Osteoblast (primary cell): Measurements from ENCODE around the gene WFIKKN1. TPM values are rescaled to one million over a fixed set of nuclear protein-coding genes. Genes with fewer than 3 reads are reported as not detected.

Experiments
- DNase-seq: peaks from one replicate; pipeline ENCODE4 v3.0.0; 2011; ENCODE audit warnings: low spot score, mixed read lengths; ENCODE audit not compliant: insufficient read length; ENCODE audit errors: missing footprints
- H2AFZ ChIP-seq: 2 replicates; pipeline ENCODE4 v1.6.0; 2011; ENCODE audit warnings: mild to moderate bottlenecking, low read length
- H3K27ac ChIP-seq: 2 replicates; pipeline ENCODE4 v1.5.1; 2011; ENCODE audit warnings: mild to moderate bottlenecking, low read depth, low read length, moderate library complexity
- H3K27me3 ChIP-seq: 2 replicates; pipeline ENCODE4 v1.6.0; 2012; ENCODE audit warnings: mild to moderate bottlenecking, control low read depth, inconsistent platforms, low read length, moderate library complexity; ENCODE audit not compliant: insufficient read depth
- H3K36me3 ChIP-seq: 2 replicates; pipeline ENCODE4 v1.5.1; 2011; ENCODE audit warnings: mild to moderate bottlenecking, low read length, control low read depth, moderate library complexity; ENCODE audit not compliant: insufficient read depth
- H3K4me1 ChIP-seq: 2 replicates; pipeline ENCODE4 v1.5.1; 2011; ENCODE audit warnings: mild to moderate bottlenecking, low read length, control low read depth, moderate library complexity; ENCODE audit not compliant: insufficient read depth
- H3K4me2 ChIP-seq: 2 replicates; pipeline ENCODE4 v1.6.0; 2011; ENCODE audit warnings: mild to moderate bottlenecking, low read length; ENCODE audit not compliant: insufficient read depth
- H3K4me3 ChIP-seq: fragments of 200-600 bp; sonication (generic); 3 replicates; pipeline ENCODE4 v1.5.1; 2012; ENCODE audit warnings: mild to moderate bottlenecking, low read length, inconsistent platforms; ENCODE audit not compliant: insufficient read depth
- H3K79me2 ChIP-seq: 2 replicates; pipeline ENCODE4 v1.6.0; 2012; ENCODE audit warnings: mild to moderate bottlenecking, low read length, control low read depth, inconsistent platforms; ENCODE audit not compliant: insufficient read depth
- H3K9me3 ChIP-seq: 2 replicates; pipeline ENCODE4 v1.5.1; 2011; ENCODE audit warnings: low read depth, low read length, control low read depth
- H4K20me1 ChIP-seq: 2 replicates; pipeline ENCODE4 v1.6.0; 2012; ENCODE audit warnings: mild to moderate bottlenecking, low read length, control low read depth; ENCODE audit not compliant: insufficient read depth
- CTCF ChIP-seq: IDR thresholded peaks from 2 replicates; pipeline ENCODE4 v1.5.1; 2011; ENCODE audit warnings: mild to moderate bottlenecking, low read depth, low read length, moderate library complexity; ENCODE audit errors: extremely low read depth
- total RNA-seq: library from RNA; depleted of rRNA; stranded (reverse); fragments of >200 nt; gene quantifications from 2 replicates; pipeline ENCODE4 v1.2.3, GENCODE V29; 2012

Gene WFIKKN1
- total RNA-seq, 1 donor, result 0.36 TPM

GRCh38 chr16:616733-617586 is 13.8 kb upstream of the WFIKKN1 start:
- Histone ChIP-seq H3K4me2 (no peak overlapping the region), H3K4me1 (no peaks in the 10 kb centered on the region), H4K20me1 (peaks cover 17% of the 10 kb centered on the region), H3K4me3 (no peak overlapping the region), H2AFZ (no peak overlapping the region), H3K9me3 (no peaks in the 10 kb centered on the region), H3K27ac (no peak overlapping the region), H3K27me3 (no peaks in the 10 kb centered on the region), H3K79me2 (peaks cover 15% of the 10 kb centered on the region), H3K36me3 (no peaks in the 10 kb centered on the region)
- TF ChIP-seq CTCF, result no peak
- peak; percentile 79 for DNase-seq

- no peaks in the 10 kb centered on the region for H3K9me3 ChIP-seq
- DNase-seq, result peak; percentile 70
- H3K4me1 ChIP-seq, result no peaks in the 10 kb centered on the region
- no peak overlapping the region for H2AFZ ChIP-seq
- no peak overlapping the region for H3K4me3 ChIP-seq
- H3K4me2 ChIP-seq, result no peak overlapping the region
- peaks cover 18% of the 10 kb centered on the region for H3K79me2 ChIP-seq
- H4K20me1 ChIP-seq, result peaks cover 17% of the 10 kb centered on the region
- H3K36me3 ChIP-seq, result no peaks in the 10 kb centered on the region
- H3K27ac ChIP-seq, result no peak overlapping the region
- no peaks in the 10 kb centered on the region for H3K27me3 ChIP-seq
- TF ChIP-seq CTCF, result no peak
These were observed 12.9 kb upstream of the WFIKKN1 start for GRCh38 chr16:617855-618254.

- H3K79me2 ChIP-seq, result peaks cover 16% of the 10 kb centered on the region
- no peaks in the 10 kb centered on the region for H3K27me3 ChIP-seq
- no peaks in the 10 kb centered on the region for H3K36me3 ChIP-seq
- H3K27ac ChIP-seq, result no peak overlapping the region
- H3K4me2 ChIP-seq, result no peak overlapping the region
- DNase-seq, result peak; percentile 62
- no peak overlapping the region for H2AFZ ChIP-seq
- no peak for TF ChIP-seq CTCF
- no peaks in the 10 kb centered on the region for H3K4me1 ChIP-seq
- H3K4me3 ChIP-seq, result no peak overlapping the region
- peaks cover 22% of the 10 kb centered on the region for H4K20me1 ChIP-seq
- H3K9me3 ChIP-seq, result no peaks in the 10 kb centered on the region
These were observed 11.2 kb upstream of the WFIKKN1 start for GRCh38 chr16:619476-620100.

- DNase-seq, result peak; percentile 84
- Histone ChIP-seq H4K20me1 (peaks cover 13% of the 10 kb centered on the region), H3K27me3 (no peaks in the 10 kb centered on the region), H3K36me3 (no peaks in the 10 kb centered on the region), H3K4me1 (no peaks in the 10 kb centered on the region), H2AFZ (no peak overlapping the region), H3K79me2 (peaks cover 7% of the 10 kb centered on the region), H3K9me3 (no peaks in the 10 kb centered on the region), H3K4me3 (no peak overlapping the region), H3K4me2 (no peak overlapping the region), H3K27ac (no peak overlapping the region)
- no peak for TF ChIP-seq CTCF
These were observed 9.9 kb upstream of the WFIKKN1 start for GRCh38 chr16:620700-621525.
